Psoas muscle (tissue), 8 donors: ENCODE measurements around the gene SORBS1. TPM values are rescaled to one million over a fixed set of nuclear protein-coding genes. Genes with fewer than 3 reads are reported as not detected.
A peak's percentile ranks its signal among the peaks of the same experiment; 100 is the strongest.

Experiments used
- ATAC-seq, 4 donors: fragments of 200-7000 bp; cut with Tn5 transposase; one replicate each; pipeline ENCODE4 v1.9.1; 2020; ENCODE audit warnings: moderate library complexity in 3 of 4, mild to moderate bottlenecking in 2 of 4
- DNase-seq, 2 donors: peaks; one replicate each; pipeline ENCODE4 v3.0.0-alpha.2; 2020
- H3K27ac ChIP-seq: fragments of 200-600 bp; one replicate; pipeline ENCODE4 v1.8.0; 2022
- H3K27me3 ChIP-seq, 3 donors: fragments of 200-600 bp in 1 of 3; one replicate each; pipeline versions ENCODE4 v1.6.1 to v1.8.0; 2013 to 2022; ENCODE audit warnings: low read length in 2 of 3, mild to moderate bottlenecking in 2 of 3, moderate library complexity in 1 of 3; ENCODE audit not compliant: insufficient read depth in 3 of 3
- H3K36me3 ChIP-seq, 2 donors: fragments of 200-600 bp in 1 of 2; one replicate each; pipeline versions ENCODE4 v1.6.1 to v1.8.0; 2013 to 2022; ENCODE audit warnings: low read depth in 1 of 2, mild to moderate bottlenecking in 1 of 2, moderate library complexity in 1 of 2; ENCODE audit not compliant: insufficient read depth in 1 of 2
- H3K4me1 ChIP-seq: fragments of 200-600 bp; one replicate; pipeline ENCODE4 v1.8.0; 2022
- H3K4me3 ChIP-seq: fragments of 200-600 bp; one replicate; pipeline ENCODE4 v1.8.0; 2022; ENCODE audit warnings: mild to moderate bottlenecking
- H3K9me3 ChIP-seq: fragments of 200-600 bp; one replicate; pipeline ENCODE4 v1.8.0; 2022
- WGBS, 3 donors: extraction: QIAGEN DNeasy Blood & Tissue Kit; methylation state at CpG; one replicate each; pipeline versions ENCODE4 v1.1.6 to v1.1.7; 2013; 5-methylcytosine and 5-hydroxymethylcytosine counted together
- intact Hi-C, 2 donors: fragments of 100-400 bp; cut with DNase I; formaldehyde crosslinking; loops; one replicate each; pipeline versions ENCODE4 v1.11.0 to v1.14.2; 2022
- polyA plus RNA-seq, 3 donors: library from polyadenylated mRNA; stranded (reverse); fragments of 200-250 nt; gene quantifications; one replicate each; pipeline ENCODE4 v1.2.3, GENCODE V29; 2013
- total RNA-seq, 4 donors: library from RNA; stranded (reverse); fragmentation: NEBNext Ultra II Directional in 2 of 4; extraction: Animal tissue kit (Norgen Biotek cat#: 25700) in 2 of 4; gene quantifications; one replicate each; pipeline versions ENCODE4 v1.2.1 to v1.2.4, GENCODE V29; 2021 to 2023
- TF ChIP-seq, protein P1 (sequence below): fragments of 200-600 bp; IDR thresholded peaks from one replicate; pipeline ENCODE4 v1.8.0; 2022; ENCODE audit warnings: antibody characterized with exemption
- donor health status: healthy with polysubstance abuse.
- donor health status: DM: no; HTN: no; CAD: no; lungs with moderate emphysema.
- donor health status: Bipolar disorder and iron deficiency.
- donor health status: healthy.
- donor health status: DM: yes; HTN: yes; CAD: no.
- donor health status: DM: no; HTN: no; CAD: no.
- donor health status: DM: no; HTN: no; CAD: no.
- donor health status: DM: yes; HTN: yes; CAD: no.

Gene SORBS1
- total and polyA plus RNA-seq, 7 donors = 17.3 to 306 (median 145) TPM

DNA sequence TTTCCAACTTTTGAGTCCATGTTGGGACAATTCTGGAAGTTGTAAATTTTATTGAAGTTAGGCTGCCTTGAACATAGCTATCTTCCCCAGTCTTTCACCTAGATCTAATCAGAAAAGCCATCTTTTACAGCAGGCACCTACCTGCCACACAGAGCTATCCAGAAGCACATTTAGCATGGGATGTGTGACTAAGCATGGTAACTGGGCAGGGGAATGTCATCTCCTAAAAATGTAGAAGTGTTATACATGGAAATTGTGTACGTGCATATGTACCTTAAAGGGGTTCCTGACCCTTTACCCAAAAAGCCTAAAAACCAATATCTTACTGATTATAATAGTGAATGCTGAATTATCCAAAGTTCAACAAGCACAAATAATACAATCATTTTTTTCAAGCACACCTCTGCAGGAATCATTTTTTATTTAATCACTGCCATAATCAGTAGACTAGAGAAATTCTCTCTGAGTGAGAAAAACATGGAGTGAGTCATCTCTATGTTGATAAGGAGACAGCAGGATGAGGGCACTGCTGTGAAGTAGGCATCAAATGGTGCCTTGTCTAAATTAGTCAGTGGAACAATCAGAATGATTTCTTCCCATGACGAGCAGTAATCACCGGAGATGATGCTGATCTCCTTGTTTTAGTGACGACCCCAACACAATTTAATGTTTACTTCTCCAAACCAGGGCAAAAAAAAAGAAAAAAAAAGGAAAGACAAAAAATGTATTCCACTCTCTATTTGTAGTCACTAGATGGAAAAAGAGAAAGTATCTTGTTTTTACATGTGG lies 75.9 kb downstream of the SORBS1 start:
- Histone ChIP-seq H3K4me3 (no peak overlapping the region), H3K9me3 (no peaks in the 10 kb centered on the region), H3K27ac (peak overlapping the region; percentile 52), H3K27me3 (no peaks in the 10 kb centered on the region), H3K36me3 (peaks cover 0 to 12% of the 10 kb centered on the region in 2 donors), H3K4me1 (peaks cover 46% of the 10 kb centered on the region)
- DNase-seq = no peak
- intact Hi-C loops = no loop called here
- peak in 1 of 4 donors; percentile 29 for ATAC-seq
- 65 to 79% (median 66%) methylated on average over 4 of the region's 4 CpGs for WGBS, 3 donors
- TF ChIP-seq, protein P1, sequence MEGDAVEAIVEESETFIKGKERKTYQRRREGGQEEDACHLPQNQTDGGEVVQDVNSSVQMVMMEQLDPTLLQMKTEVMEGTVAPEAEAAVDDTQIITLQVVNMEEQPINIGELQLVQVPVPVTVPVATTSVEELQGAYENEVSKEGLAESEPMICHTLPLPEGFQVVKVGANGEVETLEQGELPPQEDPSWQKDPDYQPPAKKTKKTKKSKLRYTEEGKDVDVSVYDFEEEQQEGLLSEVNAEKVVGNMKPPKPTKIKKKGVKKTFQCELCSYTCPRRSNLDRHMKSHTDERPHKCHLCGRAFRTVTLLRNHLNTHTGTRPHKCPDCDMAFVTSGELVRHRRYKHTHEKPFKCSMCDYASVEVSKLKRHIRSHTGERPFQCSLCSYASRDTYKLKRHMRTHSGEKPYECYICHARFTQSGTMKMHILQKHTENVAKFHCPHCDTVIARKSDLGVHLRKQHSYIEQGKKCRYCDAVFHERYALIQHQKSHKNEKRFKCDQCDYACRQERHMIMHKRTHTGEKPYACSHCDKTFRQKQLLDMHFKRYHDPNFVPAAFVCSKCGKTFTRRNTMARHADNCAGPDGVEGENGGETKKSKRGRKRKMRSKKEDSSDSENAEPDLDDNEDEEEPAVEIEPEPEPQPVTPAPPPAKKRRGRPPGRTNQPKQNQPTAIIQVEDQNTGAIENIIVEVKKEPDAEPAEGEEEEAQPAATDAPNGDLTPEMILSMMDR = no peak

DNA sequence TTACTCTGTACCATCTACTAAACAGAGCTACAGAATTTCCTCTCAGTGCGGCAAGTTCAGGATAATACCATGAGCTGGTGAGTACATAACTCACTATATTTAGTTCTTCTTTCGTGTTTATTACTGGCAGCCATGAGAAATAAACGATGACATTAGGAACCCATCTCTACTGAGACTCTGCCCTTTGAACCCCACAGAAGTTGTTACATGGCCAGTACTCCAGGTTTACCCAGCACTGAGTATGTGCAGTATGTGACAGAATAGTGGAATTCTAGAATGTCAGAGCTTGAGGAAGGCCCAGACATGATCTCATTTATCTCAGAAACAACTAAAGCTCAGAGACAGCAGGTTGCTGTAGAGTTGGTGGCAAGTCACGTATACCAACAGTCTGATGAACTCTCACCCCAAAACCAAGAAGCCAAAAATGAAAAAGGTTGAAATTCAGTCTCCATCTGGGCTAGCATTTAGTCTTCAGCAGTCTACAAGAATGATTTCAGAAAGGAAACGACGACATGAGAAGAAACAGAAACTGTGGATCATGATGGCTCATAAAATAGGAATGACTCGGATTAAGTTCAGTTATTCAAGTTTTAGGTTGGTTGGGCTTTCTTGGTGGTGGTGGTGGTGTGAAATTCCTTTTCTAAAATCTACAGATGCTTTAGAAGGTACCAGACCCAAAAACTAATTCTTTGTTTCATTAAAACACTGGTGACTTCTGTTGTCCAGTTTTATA lies 78.5 kb downstream of the SORBS1 start:
- Histone ChIP-seq H3K4me3 (no peak overlapping the region), H3K9me3 (no peaks in the 10 kb centered on the region), H3K4me1 (peaks cover 71% of the 10 kb centered on the region), H3K27me3 (no peaks in the 10 kb centered on the region), H3K27ac (peak overlapping the region; percentile 96), H3K36me3 (peaks cover 0 to 4% of the 10 kb centered on the region in 2 donors)
- no peak for ATAC-seq
- DNase-seq = no peak
- intact Hi-C loops = no loop called here
- TF ChIP-seq, protein P1 = no peak
- 63 to 77% (median 63%) methylated on average over 7 of the region's 7 CpGs for WGBS, 3 donors

DNA sequence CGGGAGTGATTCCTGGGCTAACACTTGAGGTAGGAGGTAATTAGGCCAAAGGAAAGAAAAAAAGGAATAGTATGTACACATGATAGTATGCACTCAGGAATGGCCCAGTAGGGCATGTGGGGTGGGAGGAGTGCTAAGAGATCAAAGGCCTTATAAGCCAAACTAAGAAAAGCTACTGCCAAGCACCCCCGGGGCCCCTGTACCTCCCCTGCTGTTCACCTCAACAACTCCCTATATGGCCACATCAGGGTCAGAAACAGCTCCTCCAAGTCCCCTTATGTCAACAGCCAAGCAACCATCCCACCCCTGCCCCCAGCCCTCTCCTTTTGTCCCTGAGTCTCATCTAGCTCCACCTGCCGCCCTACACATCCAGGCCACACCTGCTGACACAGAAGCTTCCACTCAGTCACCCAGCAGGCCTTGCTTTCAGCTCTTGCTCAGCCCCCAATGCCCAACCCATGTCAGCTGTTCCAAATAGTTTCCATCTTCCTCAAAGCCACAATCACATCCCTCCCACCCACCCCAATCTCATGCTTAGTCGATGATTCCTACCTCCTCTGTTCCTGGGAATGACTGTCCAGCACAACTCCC lies 80.2 kb downstream of the SORBS1 start:
- H3K27ac ChIP-seq = peak overlapping the region; percentile 96
- peaks cover 0 to 3% of the 10 kb centered on the region in 2 donors for H3K36me3 ChIP-seq
- intact Hi-C loops = no loop called here
- ATAC-seq = peak in 2 of 4 donors; percentile 7 to 39
- 50 to 63% (median 62%) methylated on average over 4 of the region's 4 CpGs for whole genome bisulfite sequencing, 3 donors
- peak overlapping the region; percentile 26 for H3K4me3 ChIP-seq
- no peaks in the 10 kb centered on the region for H3K9me3 ChIP-seq
- DNase-seq = no peak
- TF ChIP-seq, protein P1 = no peak
- no peaks in the 10 kb centered on the region for H3K27me3 ChIP-seq
- peaks cover 81% of the 10 kb centered on the region for H3K4me1 ChIP-seq

DNA sequence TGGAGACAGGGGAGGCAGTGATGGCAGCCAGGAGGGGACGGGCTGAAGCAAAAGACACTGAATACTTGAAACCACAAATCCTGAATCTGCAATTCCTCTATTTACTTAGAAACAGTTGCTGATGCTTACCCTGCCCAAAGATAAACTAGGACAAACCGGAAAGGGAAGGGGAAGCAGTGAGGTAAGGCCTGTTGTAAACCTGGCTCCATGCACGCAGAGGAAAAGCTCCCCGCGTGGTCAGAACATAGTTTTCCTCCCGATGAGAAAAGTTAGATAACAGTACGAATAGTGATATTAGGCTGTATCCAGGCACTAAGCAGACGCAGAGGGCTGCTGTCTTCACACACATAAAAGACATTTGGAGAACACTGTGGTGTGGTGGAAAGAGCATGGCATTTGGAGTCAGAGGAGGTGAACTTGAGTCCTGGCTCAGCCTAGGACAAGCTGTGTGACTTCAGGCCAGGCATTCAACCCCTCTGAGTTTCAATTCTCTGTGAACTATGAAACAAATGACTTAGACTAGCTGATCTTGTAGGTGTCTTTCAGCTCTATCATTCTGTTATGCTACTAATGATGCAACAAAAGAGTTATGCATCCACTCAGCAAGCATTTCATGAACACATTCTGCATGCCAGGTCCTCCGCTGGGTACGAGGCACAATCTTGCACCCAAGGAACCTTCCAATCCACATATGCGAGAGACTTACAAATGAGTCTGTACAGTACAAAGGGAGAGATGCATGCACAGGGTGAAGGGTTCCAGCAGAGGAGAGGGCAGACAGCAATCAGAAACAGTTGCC lies 80.9 kb downstream of the SORBS1 start:
- H3K4me3 ChIP-seq = peak overlapping the region; percentile 26
- H3K4me1 ChIP-seq = peaks cover 80% of the 10 kb centered on the region
- DNase-seq = peak in 1 of 2 donors; percentile 68
- H3K27me3 ChIP-seq = no peaks in the 10 kb centered on the region
- TF ChIP-seq, protein P1 = peak; percentile 6
- intact Hi-C loops = no loop called here
- WGBS, 3 donors = 40 to 63% (median 57%) methylated on average over 11 of the region's 11 CpGs
- peak in 3 of 4 donors; percentile 8 to 16 (median 9) for ATAC-seq
- H3K36me3 ChIP-seq = no peaks in the 10 kb centered on the region
- H3K9me3 ChIP-seq = no peaks in the 10 kb centered on the region
- H3K27ac ChIP-seq = peak overlapping the region; percentile 96
